Choroid plexus epithelial cell (primary cell): Measurements from ENCODE around the gene NUP98.

Source experiments
- DNase-seq: peaks from one replicate; pipeline ENCODE4 v3.0.0-alpha.2; 2010; ENCODE audit warnings: low read depth
- H3K4me3 ChIP-seq: 2 replicates; pipeline ENCODE4 v1.5.1; 2011; ENCODE audit warnings: low read depth, mild to moderate bottlenecking, control low read depth, low read length, moderate library complexity
- CTCF ChIP-seq: conservative IDR thresholded peaks from 2 replicates; pipeline ENCODE4 v1.5.1; 2011; ENCODE audit warnings: low read depth, mild to moderate bottlenecking, control low read depth, inconsistent platforms, low read length, moderate library complexity

Gene NUP98

GRCh38 chr11:3840004-3840869 lies 42.9 kb upstream of the NUP98 start:
- TF ChIP-seq CTCF = no peak
- H3K4me3 ChIP-seq = peak overlapping the region; percentile 74
- no peak for DNase-seq

GRCh38 chr11:3838504-3838903 lies 41.1 kb upstream of the NUP98 start:
- TF ChIP-seq CTCF = no peak
- no peak overlapping the region for H3K4me3 ChIP-seq
- DNase-seq = no peak

GRCh38 chr11:3837793-3838192 lies 40.4 kb upstream of the NUP98 start:
- H3K4me3 ChIP-seq = no peak overlapping the region
- peak; percentile 33 for DNase-seq
- no peak for TF ChIP-seq CTCF

GRCh38 chr11:3836903-3837302 lies 39.5 kb upstream of the NUP98 start:
- TF ChIP-seq CTCF = no peak
- no peak overlapping the region for H3K4me3 ChIP-seq

GRCh38 chr11:3835751-3836150 lies 38.4 kb upstream of the NUP98 start:
- DNase-seq = no peak
- H3K4me3 ChIP-seq = no peak overlapping the region
- no peak for TF ChIP-seq CTCF

More at GRCh38 chr11:3836903-3837302, 39.5 kb upstream of the NUP98 start:
- no peak for DNase-seq

GRCh38 chr11:3834664-3835461 lies 37.5 kb upstream of the NUP98 start:
- H3K4me3 ChIP-seq = no peak overlapping the region
- no peak for TF ChIP-seq CTCF
- DNase-seq = peak; percentile 53
